GM18505 (cell line): ENCODE results near the gene RSPH3.
"Not testable (repeated sequence)": the region's sequence is repeated elsewhere in the genome, so short reads cannot be mapped to it uniquely, and the experiment has no call there.

ENCODE experiments used
- ATAC-seq: cut with Tn5 transposase; IDR thresholded peaks from one replicate; pipeline ENCODE4 v1.9.1; 2021; ENCODE audit not compliant: unreplicated experiment
- POLR2A ChIP-seq: IDR thresholded peaks from 4 replicates; pipeline ENCODE4 v1.6.1; 2011; ENCODE audit warnings: borderline replicate concordance; ENCODE audit not compliant: insufficient read depth, insufficient read length; ENCODE audit errors: extremely low read depth

Gene RSPH3

DNA sequence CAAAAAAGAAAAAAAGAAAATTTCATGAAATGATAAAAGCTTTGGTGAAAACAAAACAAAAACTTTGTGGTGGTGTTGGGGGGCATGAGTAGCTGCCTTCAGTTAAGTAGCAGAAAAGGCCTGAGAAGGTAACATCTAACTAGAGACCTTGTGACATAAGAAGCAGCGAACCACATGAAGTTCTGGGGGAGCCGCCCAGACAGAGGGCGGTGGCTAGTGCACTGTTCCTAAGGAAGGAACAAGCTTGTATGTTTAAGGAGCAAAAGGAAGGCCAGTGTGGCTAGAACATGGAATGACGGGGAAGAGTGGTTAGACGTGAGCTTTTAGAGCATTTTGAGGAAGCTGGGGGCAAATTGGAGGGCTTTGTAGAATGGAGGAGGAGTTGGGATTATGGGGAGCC is 7.5 kb upstream of the RSPH3 start:
- ATAC-seq, result no peak
- no peak for TF ChIP-seq POLR2A

DNA sequence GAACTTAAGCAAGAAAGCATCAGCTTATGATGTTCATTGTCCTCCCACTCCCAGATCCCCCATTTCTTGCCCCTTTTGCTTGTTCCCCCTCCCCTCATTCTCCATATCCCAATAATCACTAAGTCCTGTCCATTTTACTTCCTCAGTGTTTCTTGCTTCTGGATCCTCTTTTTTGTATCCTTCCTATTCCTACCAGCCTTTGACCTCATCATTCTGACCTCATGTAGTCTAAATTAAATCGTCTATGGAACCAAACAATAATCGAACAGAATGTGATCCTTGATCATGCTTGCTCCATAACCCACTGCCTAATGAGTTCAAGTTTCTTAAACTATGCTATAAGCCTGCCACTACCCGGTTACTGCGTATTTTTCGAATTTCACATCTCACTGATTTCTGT is 5.4 kb upstream of the RSPH3 start:
- no peak for ATAC-seq
- no peak for TF ChIP-seq POLR2A

DNA sequence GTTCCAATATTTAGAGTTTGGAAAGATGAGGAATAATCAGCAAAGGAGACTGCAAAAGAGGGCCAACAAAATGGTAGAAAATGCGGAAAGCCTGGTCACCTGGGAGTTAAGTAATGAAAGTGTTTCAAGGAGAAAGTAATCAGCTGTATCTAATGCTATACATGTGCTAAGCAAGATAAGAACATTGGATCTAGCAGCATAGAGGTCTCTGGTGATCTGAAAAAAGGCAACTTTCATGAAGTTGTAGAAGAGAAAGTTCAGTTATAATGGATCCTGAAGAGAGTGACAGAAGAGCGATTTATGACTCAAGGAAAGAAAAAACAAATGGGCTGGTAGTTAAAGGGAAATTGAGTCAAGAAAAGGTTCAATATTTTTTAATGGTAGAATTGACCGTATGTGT is 4.6 kb upstream of the RSPH3 start:
- no peak for TF ChIP-seq POLR2A
- ATAC-seq, result no peak

DNA sequence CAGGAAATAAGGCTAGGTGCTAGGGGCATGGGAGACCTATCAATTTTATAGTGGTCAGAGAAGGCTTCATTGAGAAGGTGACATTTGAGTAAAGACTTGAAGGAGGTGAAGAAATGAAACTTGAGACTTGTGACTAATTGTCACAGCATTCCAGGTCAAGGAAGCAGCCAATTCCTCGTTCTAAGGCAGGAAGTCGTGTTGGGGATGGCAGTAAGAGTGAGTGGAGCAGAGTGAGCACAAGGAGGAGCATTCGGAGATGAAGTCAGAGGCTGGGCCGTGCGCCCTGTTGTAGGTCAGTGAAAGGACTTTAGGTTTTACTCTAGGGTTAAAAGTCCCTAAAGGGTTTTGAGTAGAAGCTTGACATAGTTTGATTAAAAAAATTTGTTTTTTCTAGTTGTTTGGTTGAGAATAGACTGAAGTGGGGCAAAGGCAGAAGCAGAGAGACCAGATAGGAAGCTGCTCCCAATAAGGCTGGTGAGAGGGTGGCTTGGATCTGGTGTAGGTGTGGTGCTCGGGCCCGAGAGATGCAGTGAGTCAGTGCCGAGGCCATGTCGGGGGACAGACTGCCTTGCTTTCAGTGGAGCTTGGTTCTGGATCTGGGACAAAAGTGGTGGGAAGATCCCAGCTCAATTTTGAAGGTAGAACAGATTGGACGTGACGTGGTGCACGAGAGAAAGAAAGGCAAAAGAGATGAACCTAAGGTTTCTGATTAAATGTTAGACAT is 2.6 kb upstream of the RSPH3 start:
- TF ChIP-seq POLR2A, result no peak
- ATAC-seq, result no peak

DNA sequence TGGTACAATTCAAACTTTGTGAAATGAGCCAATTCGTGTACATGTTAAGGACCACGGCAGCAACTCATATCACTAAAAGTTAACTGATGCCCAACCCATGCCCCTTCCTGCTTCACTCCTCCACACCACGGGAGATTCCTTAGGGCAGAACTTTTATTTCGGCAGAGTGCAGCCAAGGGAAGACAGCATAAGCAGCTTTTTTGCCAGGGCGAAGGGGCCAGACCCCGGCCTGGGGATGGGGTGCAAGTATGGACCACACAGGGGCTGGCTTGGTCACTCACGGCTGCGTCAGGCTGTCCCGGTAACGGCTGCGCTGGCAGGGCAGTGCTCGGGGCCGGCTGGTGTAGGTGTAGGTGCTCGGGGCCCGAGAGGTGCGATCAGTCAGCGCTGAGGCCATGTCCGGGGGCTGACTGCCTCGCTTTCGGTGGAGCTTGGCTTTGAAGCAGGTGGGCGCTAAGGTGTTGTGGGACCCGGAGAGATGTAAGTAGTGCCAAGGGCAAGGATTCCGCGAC is 792 bp downstream of the RSPH3 start:
- ATAC-seq, result peak; percentile 39
- TF ChIP-seq POLR2A, result no peak

DNA sequence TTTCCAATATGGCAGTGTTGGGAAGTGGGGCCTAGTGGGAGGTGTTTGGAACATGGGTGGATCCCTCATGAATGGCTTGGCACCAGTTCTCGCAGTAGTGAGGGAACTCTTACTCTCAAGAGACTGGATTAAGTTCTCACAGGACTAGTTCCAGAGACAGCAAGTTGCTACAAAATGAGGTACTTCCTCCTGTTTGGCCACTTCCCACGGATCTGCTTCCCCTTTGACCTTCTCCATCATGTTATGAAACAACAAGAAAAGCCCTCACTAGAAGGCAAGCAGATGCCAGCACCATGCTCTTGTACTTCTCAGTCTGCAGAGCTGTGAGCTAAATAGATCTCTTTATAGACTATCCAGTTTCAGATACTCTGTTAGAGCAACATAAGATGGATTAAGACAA is 3.1 kb downstream of the RSPH3 start:
- TF ChIP-seq POLR2A, result no peak
- no peak for ATAC-seq

DNA sequence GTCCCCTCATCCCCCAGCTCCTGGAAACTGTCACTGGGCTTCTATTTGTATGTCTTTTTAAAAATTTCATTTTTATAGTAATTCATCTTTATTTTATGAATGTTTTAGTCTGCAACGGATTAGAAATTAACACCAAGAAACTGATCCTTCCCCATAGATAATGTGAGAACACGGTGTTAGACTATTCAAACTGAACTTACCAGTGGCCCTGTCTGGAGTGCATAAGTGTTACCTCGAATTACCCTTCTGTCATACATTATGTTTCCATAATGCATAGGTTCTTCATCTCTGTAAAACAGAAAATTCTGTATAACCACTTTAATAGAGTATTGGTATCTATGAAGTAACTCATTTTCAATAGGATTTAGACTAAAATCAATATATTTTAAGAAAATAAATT is 6.4 kb downstream of the RSPH3 start:
- TF ChIP-seq POLR2A, result no peak
- ATAC-seq, result no peak

DNA sequence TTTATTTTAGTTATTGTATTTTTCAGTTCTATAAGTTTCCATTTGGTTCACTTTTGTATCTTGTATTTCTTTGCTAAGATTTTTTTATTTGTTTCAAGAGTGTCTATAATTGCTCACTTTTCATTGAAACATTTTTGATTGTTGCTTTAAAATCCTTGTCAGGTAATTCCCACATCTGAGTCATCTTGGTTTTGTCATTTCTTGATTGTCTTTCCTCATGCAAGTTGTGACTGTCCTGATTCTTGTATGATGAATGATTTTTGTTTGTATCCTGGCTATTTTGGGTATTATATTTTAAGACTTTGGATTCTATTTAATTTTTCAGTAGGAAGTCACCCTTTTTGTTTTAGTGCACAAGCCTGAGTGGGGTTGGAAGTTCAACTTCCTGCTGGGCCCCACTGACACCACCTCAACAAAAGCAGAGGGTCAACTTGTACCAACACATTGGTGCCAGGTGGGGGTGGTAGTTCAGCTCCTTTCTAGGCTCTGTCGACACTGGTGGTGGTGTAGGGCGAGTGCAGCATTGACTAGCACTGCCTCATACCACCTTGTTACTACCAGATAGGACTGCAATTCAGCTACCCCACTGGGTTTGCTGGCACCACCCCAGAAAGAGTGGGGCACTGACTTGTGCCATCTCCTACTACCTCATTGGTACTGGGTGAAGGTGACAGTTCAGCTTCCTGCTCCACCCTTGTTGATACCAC is 8.8 kb downstream of the RSPH3 start:
- no peak for ATAC-seq
- TF ChIP-seq POLR2A, result no peak

DNA sequence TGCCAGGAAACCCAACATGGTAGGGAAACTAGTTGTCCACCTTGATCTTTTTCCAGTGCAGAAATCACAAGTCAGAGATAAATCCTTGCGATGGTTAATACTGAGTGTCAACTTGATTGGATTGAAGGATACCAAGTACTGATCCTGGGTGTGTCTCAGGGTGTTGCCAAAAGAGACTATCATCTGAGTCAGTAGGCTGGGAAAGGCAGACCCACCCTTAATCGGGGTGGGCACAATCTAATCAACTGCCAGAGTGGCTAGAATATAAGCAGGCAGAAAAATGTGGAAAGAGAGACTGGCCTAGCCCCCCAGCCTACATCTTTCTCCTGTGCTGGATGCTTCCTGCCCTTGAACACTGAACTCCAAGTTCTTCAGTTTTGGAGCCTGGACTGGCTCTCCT is 10.3 kb downstream of the RSPH3 start:
- ATAC-seq, result not testable (repeated sequence)

DNA sequence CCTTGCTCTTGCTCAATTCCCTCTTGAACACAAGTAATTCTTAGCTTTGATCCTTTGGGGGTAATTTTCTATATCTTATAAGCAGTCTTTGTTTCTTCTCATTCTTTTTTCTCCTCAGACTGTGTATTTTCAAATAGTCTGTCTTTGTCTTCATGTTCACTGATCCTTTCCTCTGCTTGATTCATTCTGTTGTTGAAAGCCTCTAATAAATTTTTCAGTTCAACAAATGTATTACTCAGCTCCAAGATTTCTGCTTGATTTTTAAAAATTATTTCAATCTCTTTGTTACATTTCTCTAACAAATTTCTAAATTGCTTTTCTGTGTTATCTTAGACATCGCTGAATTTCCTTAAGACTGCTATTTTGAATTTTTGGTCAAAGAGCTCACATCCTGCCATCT is 11.5 kb downstream of the RSPH3 start:
- no peak for ATAC-seq
- no peak for TF ChIP-seq POLR2A

DNA sequence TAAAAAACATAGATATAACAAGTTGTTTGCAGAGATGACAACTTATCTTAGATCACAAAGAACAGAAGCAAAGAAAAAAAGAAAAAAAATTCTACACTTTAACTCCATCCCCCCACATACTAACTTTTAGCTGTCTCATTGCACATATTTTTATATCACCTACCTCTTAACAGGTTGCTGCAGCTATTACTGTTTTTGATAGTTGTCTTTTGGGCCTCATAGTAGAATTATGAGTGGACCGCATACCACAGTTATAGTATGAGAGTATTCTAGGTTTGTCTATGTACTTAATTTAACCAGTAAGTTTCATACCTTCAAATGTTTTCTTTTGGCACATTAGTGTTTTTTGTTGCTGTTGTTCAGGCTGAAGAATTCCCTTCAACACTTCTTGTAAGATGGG is 12.3 kb downstream of the RSPH3 start:
- no peak for ATAC-seq
- no peak for TF ChIP-seq POLR2A

DNA sequence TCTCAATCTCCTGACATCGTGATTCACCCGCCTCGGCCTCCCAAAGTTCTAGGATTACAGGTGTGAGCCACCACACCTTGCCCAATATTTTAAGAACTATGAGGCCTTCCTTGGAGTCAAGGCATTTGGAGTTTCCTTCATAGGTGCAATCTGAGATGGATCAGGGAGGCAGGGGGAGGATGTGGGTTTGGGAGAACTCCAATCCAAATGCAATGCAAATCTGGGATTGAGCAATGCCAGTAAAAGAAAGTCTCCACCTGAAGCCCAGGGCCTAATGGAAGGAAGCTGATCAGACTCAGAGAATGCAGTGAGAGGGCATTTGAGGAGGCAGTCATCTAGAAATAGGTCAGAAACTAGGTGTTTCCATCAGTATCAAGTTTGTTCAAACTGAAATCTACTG is 21.2 kb downstream of the RSPH3 start:
- no peak for TF ChIP-seq POLR2A
- ATAC-seq, result no peak

DNA sequence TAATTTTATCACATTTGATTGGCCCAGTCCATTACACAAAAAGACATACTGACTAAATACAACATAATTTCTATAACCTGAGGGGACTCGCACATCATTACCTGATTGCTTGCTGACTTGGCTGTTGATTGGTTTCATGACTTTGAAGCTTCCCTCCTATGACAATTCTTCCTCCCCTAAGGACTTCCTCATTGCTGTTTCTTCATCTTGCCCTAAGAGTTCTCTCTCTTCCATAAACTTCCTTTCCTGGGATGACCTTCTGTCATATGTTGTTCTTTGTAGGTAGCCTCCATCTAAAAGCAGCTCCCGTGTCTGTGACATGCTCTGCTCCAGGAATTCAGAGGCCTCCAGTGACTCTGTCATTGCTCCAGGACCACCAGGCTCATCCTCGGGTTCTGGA is 22.6 kb downstream of the RSPH3 start:
- ATAC-seq, result no peak

DNA sequence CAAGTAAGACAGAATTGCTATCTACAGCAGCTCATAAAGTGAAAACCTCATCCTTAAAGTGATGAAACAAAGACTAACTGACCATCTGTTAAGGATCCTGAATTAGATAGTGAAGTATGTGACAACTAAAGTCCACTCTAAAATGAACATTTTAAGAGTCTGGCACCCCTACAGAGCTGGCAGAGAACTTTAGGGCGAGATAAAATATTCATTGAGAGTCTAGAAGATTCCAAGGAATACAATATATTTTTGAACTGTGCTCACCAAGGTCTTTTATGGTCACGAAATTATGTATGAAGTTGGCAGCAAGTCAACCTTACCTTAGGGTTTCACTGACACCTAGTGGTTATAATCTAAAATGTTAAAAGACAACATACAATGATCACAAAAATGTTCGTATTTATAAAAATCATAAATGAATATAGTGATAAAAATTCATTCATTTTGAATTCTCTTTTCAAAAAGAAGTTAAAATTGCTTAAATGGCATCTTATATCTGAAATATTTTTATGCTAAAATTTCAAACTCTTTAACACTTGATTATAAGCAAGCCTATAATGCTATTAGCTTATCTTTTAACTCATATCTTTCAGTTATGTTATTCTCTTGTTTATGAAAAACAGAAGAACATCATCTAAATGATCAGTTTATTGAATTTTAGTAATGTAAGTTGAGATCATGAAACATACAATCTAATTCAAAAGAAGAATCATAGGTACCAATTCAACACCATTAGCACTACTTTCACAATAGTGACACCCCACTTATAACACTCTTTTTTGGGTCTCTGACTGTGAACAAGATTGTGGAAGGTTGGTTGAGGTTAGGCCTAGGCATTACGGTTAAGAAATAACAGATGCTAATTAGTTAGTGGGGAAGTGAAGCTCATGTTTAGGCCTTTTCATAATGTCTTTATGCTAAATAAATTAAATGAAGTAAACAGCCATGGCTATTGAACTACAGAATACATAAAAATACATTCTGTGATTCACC is 27.5 kb downstream of the RSPH3 start:
- no peak for ATAC-seq
- TF ChIP-seq POLR2A, result no peak

More for the DNA sequence above, 22.6 kb downstream of the RSPH3 start:
- TF ChIP-seq POLR2A, result no peak

DNA sequence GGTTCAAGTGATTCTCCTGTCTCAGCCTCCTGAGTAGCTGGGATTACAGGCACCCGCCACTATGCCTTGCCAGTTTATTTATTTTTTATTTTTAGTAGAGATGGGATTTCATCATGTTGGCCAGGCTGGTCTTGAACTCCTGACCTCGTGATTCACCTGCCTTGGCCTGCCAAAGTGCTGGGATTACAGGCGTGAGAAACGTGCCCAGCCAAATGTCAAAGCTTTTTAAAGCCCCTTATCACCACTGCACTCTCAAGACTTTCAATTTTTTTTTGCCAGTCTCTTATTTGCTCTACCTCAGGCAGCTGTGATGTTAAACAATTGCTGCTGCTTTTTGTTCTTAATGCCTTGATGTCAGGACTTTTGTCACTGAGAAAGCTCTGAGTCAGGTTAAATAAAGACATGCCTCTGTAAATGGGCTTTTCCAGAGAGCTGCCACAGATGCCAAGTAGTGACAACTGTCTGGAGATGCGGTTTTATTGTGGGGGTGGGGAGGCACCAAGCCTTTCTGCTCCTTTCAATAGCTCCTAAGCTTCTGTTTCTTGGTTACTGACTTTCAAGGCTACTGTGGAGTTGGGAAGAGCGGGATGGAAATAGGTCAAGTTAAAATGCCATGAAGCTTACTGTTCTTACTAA is 29.2 kb downstream of the RSPH3 start:
- no peak for ATAC-seq
- TF ChIP-seq POLR2A, result no peak
